Neural cell (in vitro differentiated cells): ENCODE results near the gene FILIP1. TPM values are rescaled to one million over a fixed set of nuclear protein-coding genes. Genes with fewer than 3 reads are reported as not detected.
A peak's percentile ranks its signal among the peaks of the same experiment; 100 is the strongest.

Experiments
- H2AFZ ChIP-seq: fragments of 200-600, 300-800 bp; sonication (generic), shearing (Covaris generic); 2 replicates; pipeline ENCODE4 v1.6.0; 2014; ENCODE audit warnings: low read depth, mild to moderate bottlenecking, antibody characterized with exemption, low read length, moderate library complexity
- H3F3A ChIP-seq: fragments of 200-600 bp; shearing (Covaris generic); 2 replicates; pipeline ENCODE4 v1.6.1; 2016; ENCODE audit warnings: mild to moderate bottlenecking, moderate library complexity, mixed read lengths, antibody characterized with exemption, low read length; ENCODE audit not compliant: insufficient read depth, poor library complexity, severe bottlenecking
- H3K27ac ChIP-seq: fragments of 200-600, 300-800 bp; sonication (generic), shearing (Covaris generic); 2 replicates; pipeline ENCODE4 v1.5.1; 2014; ENCODE audit warnings: mild to moderate bottlenecking, low read length, moderate library complexity
- H3K27me3 ChIP-seq: fragments of 300-800, 200-600 bp; sonication (generic), shearing (Covaris generic); 2 replicates; pipeline ENCODE4 v1.6.0; 2014; ENCODE audit warnings: mild to moderate bottlenecking, low read depth, low read length, moderate library complexity; ENCODE audit not compliant: insufficient read depth
- H3K36me3 ChIP-seq: fragments of 300-800, 200-600 bp; sonication (generic), shearing (Covaris generic); 2 replicates; pipeline ENCODE4 v1.5.1; 2014; ENCODE audit warnings: mild to moderate bottlenecking, antibody characterized with exemption, low read length, moderate library complexity; ENCODE audit not compliant: insufficient read depth
- H3K4me2 ChIP-seq: fragments of 300-800, 200-600 bp; sonication (generic), shearing (Covaris generic); 2 replicates; pipeline ENCODE4 v1.6.0; 2014; ENCODE audit warnings: mild to moderate bottlenecking, low read length
- H3K4me3 ChIP-seq: fragments of 300-800, 200-600 bp; sonication (generic), shearing (Covaris generic); 2 replicates; pipeline ENCODE4 v1.5.1; 2014; ENCODE audit warnings: mild to moderate bottlenecking, low read length, moderate library complexity
- H3K79me2 ChIP-seq: fragments of 200-600 bp; shearing (Covaris generic); replicated peaks from 2 replicates; pipeline ENCODE4 v1.6.0; 2014; ENCODE audit warnings: mild to moderate bottlenecking, low read length, moderate library complexity; ENCODE audit not compliant: insufficient read depth
- H3K9ac ChIP-seq: fragments of 300-800, 200-600 bp; sonication (generic), shearing (Covaris generic); 2 replicates; pipeline ENCODE4 v1.6.1; 2016; ENCODE audit warnings: mild to moderate bottlenecking, low read length, mixed read lengths
- H3K9me2 ChIP-seq: fragments of 200-600 bp; shearing (Covaris generic); 2 replicates; pipeline ENCODE4 v1.6.1; 2016; ENCODE audit warnings: mild to moderate bottlenecking, low read length, mixed read lengths; ENCODE audit not compliant: insufficient read depth
- H3K9me3 ChIP-seq: fragments of 200-600, 300-800 bp; sonication (generic), shearing (Covaris generic); 2 replicates; pipeline ENCODE4 v1.6.1; 2016; ENCODE audit warnings: mild to moderate bottlenecking, mixed run types, low read length, moderate library complexity, mixed read lengths
- H4K20me1 ChIP-seq: fragments of 200-600 bp; shearing (Covaris generic); 2 replicates; pipeline ENCODE4 v1.6.1; 2016; ENCODE audit warnings: mild to moderate bottlenecking, mixed run types; ENCODE audit not compliant: insufficient read depth
- CTCF ChIP-seq: fragments of 450-650 bp; IDR thresholded peaks from 2 replicates; pipeline ENCODE4 v1.5.1; 2014; ENCODE audit warnings: antibody characterized with exemption, mild to moderate bottlenecking, moderate library complexity; ENCODE audit not compliant: poor library complexity, severe bottlenecking
- EP300 ChIP-seq: fragments of 450-650 bp; conservative IDR thresholded peaks from 2 replicates; pipeline ENCODE4 v1.6.1; 2014; ENCODE audit warnings: antibody characterized with exemption, mild to moderate bottlenecking, moderate library complexity; ENCODE audit not compliant: poor library complexity, severe bottlenecking
- EZH2 ChIP-seq: fragments of 200-600, 300-800 bp; shearing (Covaris generic), sonication (generic); IDR thresholded peaks from 2 replicates; pipeline ENCODE4 v1.6.1; 2014; ENCODE audit warnings: antibody characterized with exemption, low read length, borderline replicate concordance, mild to moderate bottlenecking; ENCODE audit not compliant: insufficient read depth, poor library complexity, severe bottlenecking
- MXI1 ChIP-seq: fragments of 450-650 bp; conservative IDR thresholded peaks from 2 replicates; pipeline ENCODE4 v1.6.1; 2014; ENCODE audit warnings: antibody characterized with exemption, mild to moderate bottlenecking; ENCODE audit not compliant: poor library complexity, severe bottlenecking
- POLR2AphosphoS5 ChIP-seq: IDR thresholded peaks from 2 replicates; pipeline ENCODE4 v1.6.1; 2012
- RAD21 ChIP-seq: fragments of 450-650 bp; conservative IDR thresholded peaks from 2 replicates; pipeline ENCODE4 v1.6.1; 2014; ENCODE audit warnings: antibody characterized with exemption, mild to moderate bottlenecking, moderate library complexity
- REST ChIP-seq: IDR thresholded peaks from 2 replicates; pipeline ENCODE4 v1.6.1; 2012; ENCODE audit warnings: borderline replicate concordance
- SMC3 ChIP-seq: fragments of 450-650 bp; conservative IDR thresholded peaks from 2 replicates; pipeline ENCODE4 v1.6.1; 2014; ENCODE audit warnings: antibody characterized with exemption, mild to moderate bottlenecking, moderate library complexity; ENCODE audit not compliant: poor library complexity
- TAF1 ChIP-seq: IDR thresholded peaks from 2 replicates; pipeline ENCODE4 v1.6.1; 2012; ENCODE audit warnings: low read depth
- polyA plus RNA-seq: library from polyadenylated mRNA; depleted of rRNA; stranded (reverse); fragments of >200 nt; gene quantifications from 2 replicates; pipeline ENCODE4 v1.2.3, GENCODE V29; 2014

Gene FILIP1
- polyA plus RNA-seq, 1 donor from 2014 or later = 1.4 TPM

- Histone ChIP-seq H3K36me3 (no peaks in the 10 kb centered on the region), H3K27ac (no peak overlapping the region), H3K79me2 (peaks cover 74% of the 10 kb centered on the region), H3K9ac (no peak overlapping the region), H3F3A (no peaks in the 10 kb centered on the region), H3K4me3 (peak overlapping the region; percentile 87), H4K20me1 (no peaks in the 10 kb centered on the region), H3K4me2 (peak overlapping the region; percentile 98), H3K9me3 (no peaks in the 10 kb centered on the region), H2AFZ (no peak overlapping the region), H3K9me2 (no peaks in the 10 kb centered on the region), H3K27me3 (no peaks in the 10 kb centered on the region)
- TF ChIP-seq EP300 = no peak
- no peak for TF ChIP-seq RAD21
- no peak for TF ChIP-seq POLR2AphosphoS5
- no peak for TF ChIP-seq CTCF
- no peak for TF ChIP-seq TAF1
Measured at GRCh38 chr6:75279418-75279817, 214.2 kb downstream of the FILIP1 start.

GRCh38 chr6:75278474-75279077, 215.0 kb downstream of the FILIP1 start:
- TF ChIP-seq EZH2 = no peak
- no peak for TF ChIP-seq REST
- no peak for TF ChIP-seq EP300
- no peak for TF ChIP-seq TAF1
- TF ChIP-seq MXI1 = no peak
- no peak for TF ChIP-seq POLR2AphosphoS5
- Histone ChIP-seq H3K9ac (no peak overlapping the region), H3K9me3 (no peaks in the 10 kb centered on the region), H3K79me2 (peaks cover 76% of the 10 kb centered on the region), H3K4me3 (peak overlapping the region; percentile 87), H3K27ac (no peak overlapping the region), H3K36me3 (no peaks in the 10 kb centered on the region), H2AFZ (no peak overlapping the region), H4K20me1 (no peaks in the 10 kb centered on the region), H3K9me2 (no peaks in the 10 kb centered on the region), H3K27me3 (no peaks in the 10 kb centered on the region), H3F3A (no peaks in the 10 kb centered on the region), H3K4me2 (no peak overlapping the region)

GRCh38 chr6:75275067-75275466, 218.5 kb downstream of the FILIP1 start:
- Histone ChIP-seq H3K4me2 (no peak overlapping the region), H3K27ac (no peak overlapping the region), H3K36me3 (peaks cover 2% of the 10 kb centered on the region), H3K9me3 (no peaks in the 10 kb centered on the region), H3K9me2 (no peaks in the 10 kb centered on the region), H3K27me3 (no peaks in the 10 kb centered on the region), H3K4me3 (no peak overlapping the region), H3F3A (no peaks in the 10 kb centered on the region), H2AFZ (no peak overlapping the region), H3K9ac (no peak overlapping the region), H3K79me2 (peaks cover 60% of the 10 kb centered on the region), H4K20me1 (no peaks in the 10 kb centered on the region)
- no peak for TF ChIP-seq EZH2
- no peak for TF ChIP-seq SMC3
- no peak for TF ChIP-seq POLR2AphosphoS5
- no peak for TF ChIP-seq TAF1
- no peak for TF ChIP-seq REST
- no peak for TF ChIP-seq RAD21
- TF ChIP-seq CTCF = no peak
- no peak for TF ChIP-seq EP300
- no peak for TF ChIP-seq MXI1
